GM19455 (cell line): Measurements from ENCODE around the gene COMMD4.
"Not testable (repeated sequence)": the region's sequence is repeated elsewhere in the genome, so short reads cannot be mapped to it uniquely, and the experiment has no call there.

Experiments
- ATAC-seq: cut with Tn5 transposase; IDR thresholded peaks from one replicate; pipeline ENCODE4 v1.9.1; 2021; ENCODE audit not compliant: unreplicated experiment

Gene COMMD4

DNA sequence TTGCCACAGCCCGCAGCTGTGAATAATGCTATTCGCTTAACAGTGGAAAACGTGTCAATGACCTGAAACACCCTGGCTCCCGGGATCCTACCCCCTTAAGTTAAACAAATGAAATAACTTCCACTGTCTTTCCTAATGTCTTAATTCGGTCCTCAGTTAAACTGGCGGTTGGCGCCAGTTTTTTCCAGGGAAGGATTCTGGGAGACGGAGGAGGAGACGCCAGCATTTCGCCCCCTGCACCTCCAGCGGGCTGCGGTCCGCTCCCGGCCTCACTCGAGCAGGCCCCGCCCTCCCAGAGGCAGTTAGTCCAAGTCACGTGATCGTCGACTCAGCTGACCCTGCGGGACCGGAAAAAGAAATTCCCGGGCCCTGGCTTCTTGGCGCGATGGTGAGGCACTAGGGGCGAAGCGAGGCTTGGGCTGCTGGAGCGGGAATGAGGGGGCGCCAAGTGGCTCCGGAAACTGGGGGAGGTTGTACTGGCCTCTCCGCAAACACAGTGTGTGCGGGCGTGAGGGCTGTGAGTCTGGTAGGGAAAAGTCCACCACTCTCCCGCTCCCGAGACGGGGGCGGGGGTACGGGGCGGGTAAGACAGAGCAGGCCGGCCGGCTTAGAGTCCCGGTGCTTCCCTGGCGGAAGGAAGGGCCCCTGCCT, at the start of gene COMMD4:
TSS of gene COMMD4 (plus strand) at position 359 of the 651 bp plus-strand sequence. CDS start at position 386, 27 bp downstream.
- peak; percentile 64 for ATAC-seq

DNA sequence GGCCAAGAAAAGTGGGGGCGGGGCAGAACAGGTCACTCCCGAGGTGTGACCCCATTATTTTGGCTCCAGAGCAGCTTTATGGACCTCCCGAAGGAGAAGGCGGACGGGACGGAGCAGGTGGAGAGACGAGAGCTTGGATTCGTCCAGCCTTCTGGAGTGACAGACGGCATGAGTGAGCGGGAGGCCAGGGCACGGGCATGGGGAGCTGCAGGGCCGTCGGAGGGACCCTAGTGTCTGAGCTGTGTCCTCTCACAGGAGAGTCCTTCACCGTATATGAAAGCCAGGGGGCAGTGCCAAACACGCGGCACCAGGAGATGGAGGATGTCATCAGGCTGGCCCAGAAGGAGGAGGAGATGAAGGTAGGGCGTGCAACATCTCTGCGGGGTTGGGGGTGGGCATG, 42.2 kb upstream of the COMMD4 start:
- not testable (repeated sequence) for ATAC-seq

DNA sequence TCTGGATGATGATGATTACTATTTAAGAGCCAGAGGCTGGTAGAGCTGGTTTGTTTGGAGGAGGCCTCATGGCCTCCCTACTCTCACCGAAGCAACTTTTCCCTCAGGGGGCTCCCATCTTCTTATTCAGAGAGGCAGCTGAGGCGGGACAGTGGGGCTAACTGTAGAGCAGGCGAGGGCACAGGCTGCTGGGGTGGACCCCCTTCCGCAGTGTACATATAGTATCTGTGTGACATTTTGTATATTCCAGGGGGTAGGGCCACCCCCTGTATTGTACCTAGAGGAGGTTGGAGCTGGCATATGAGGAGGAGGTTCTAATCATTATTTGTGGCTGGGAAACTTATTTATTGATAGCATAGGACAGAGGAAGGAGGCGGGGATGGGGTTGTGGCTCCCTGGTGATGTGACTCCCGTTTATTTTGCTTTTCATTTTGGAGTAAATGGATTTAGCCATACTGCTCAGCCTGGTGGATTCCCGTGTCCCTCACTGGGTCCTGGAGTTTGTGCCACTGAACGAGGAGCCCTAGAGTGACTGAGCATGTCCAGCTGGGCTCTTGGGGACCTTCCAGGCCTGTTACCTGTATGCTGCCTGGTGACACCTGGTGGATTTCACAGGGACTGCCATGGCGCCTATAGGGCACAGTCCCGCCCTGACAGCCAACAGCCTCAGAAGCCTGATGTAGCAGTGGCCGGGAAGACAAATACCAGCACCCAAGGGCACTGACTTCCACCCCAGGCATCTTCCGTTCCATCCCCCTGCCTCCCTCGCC, 37.1 kb upstream of the COMMD4 start:
- ATAC-seq = peak; percentile 64

DNA sequence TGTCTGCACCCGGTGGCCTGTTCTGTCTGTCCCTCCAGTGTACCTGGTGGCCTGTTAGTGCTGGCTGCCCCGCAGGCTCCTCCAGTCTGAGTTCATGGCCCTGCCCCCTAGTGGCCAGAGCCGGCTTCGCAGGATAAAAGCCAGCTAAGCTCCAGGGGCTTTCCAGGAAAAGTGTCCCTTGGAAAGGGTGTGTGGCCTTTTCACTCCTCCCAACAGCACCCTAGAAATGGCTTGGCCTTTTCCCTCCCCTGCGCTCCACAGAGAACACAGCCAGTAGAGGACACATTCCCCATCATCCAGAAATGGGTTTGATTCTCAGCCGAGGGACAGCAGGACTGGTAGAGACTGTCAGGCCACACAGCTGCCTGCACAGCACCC, 36.6 kb upstream of the COMMD4 start:
- peak; percentile 55 for ATAC-seq

DNA sequence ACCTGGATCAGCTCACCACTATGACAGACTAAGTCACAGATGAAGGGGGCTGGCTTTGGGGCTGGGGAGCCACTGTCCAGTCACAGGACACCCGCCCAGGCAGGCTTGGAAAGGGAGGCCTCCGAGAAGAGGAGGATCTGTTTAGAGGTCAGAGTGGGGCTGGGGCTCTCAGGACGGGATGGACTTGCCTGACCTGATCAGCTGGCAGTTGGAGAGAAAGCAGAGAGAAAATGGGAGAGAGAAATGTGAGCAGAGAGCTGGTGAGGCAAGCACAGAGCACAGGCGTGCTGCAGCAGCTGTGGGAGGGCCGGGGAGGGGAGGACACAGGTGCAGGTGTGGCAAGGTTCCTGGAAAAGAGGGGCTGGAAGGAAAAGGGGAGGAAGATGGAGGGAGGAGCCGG, 35.8 kb upstream of the COMMD4 start:
- not testable (repeated sequence) for ATAC-seq

DNA sequence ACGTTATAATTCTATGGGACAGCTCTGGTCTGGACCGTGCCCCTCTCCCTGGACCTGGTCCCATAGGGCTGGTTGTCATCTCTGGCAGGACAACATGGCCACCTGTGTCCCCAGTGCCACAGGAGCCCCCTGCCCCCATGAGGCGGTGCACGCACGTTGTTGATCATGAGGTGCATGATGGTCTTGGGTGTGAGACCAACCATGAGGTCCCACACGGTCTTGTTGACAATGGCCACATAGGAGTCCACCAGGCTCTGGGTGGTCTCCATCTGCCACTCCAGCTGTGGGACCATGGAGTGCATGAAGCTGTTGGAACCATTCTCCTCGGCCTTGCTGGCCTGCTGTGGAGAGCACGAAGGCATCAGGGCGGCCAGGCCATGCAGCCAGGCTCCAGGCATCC, 33.5 kb upstream of the COMMD4 start:
- ATAC-seq = no peak

DNA sequence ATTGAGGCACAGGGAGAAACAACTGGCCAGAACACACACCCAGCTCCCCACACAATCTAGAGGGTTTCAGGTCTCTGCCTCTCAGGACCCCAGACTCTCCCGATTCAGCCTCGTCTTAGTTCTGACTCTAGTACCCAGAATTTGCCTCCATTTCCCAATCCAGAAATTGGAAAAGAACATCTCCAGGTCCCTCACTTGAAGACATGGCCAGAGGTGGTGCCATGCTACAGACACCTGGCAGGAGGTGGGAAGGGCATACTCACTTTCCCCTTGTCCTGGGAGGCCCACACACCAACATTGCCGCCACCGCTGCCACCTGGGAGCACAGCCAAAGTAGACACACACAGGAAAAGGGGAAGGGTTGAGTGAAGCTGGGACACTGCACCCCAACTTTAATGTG, 33.1 kb upstream of the COMMD4 start:
- not testable (repeated sequence) for ATAC-seq

DNA sequence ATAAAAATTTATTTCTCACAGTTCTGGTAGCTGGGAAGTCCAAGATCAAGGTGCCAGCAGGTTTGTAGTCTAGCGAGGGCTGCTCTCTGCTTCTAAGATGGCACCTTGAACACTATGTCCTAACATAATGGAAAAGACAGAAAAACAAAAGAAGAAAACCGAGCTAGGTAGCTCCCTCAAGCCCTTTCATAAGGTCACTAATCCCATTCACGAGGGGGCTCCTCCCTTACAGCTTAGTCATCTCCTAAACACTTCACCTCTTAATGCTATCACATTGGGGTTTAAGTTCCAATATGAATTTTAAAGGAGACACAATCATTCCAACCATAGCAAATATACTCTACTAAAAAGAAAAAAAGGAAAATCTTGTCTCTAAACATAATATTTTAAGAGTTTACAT, 29.7 kb upstream of the COMMD4 start:
- no peak for ATAC-seq

DNA sequence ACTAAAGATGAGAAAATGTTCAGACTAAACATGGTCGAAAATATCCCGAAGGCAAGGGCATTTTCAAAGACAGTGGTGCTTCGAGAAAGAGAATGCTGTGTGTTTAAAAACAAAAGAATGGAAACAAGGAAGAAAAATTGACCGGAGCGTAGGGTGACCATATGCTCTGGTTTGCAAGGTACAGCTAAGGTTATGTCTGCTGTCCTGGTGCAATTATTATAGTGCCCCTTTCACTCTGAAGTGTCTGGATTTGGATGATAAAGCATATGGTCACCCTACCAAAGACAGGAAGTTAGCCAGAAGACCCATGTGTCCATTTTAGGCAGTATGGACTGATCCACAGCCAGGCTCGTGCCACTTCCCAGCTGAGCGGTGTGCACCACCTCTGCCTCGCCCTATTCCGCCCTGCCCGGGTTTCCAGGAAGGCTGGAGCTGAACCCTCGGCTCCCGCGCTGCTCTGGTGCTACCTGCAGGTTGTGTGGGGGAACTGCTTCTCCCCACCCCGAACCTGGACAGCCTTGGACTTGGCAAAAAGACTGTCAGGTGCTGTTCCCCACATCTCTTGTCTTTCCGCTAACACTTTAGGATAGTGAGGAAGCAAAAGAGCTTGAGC, 28.0 kb upstream of the COMMD4 start:
- ATAC-seq = no peak

DNA sequence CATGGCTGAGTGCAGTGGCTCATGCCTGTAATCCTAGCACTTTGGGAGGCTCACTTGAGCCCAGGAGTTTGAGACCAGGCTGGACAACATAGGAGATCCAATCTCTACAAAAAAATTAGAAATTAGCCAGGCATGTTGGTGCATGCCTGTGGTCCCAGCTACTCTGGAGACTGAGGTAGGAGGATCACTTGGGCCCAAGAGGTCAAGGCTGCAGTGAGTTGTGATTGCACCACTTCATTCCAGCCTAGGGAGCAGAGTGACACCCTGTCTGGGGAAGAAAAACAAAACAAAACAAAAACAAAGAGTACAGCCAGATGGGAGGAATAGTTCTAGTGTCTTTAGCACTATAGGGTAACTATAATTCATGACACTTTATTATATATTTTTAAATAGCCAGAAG, 26.2 kb upstream of the COMMD4 start:
- no peak for ATAC-seq

DNA sequence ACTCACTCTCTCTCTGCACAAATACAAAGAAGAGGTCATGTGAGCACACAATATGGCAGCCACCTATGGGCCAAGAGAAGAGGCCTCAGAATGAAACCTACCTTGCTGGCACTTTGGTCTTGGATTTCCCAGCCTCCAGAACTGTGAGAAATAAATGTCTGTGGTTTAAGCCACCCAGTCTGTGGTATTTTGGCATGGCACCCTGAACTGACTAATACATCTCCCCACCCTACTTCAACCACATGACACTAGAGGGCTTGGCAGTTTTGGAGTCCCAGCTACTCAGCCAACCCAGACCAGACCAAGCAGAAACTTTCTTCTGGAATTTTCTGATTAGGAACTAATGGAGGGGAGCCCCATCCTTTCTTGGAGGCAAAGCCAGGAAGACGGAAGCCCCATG, 23.3 kb upstream of the COMMD4 start:
- ATAC-seq = not testable (repeated sequence)

DNA sequence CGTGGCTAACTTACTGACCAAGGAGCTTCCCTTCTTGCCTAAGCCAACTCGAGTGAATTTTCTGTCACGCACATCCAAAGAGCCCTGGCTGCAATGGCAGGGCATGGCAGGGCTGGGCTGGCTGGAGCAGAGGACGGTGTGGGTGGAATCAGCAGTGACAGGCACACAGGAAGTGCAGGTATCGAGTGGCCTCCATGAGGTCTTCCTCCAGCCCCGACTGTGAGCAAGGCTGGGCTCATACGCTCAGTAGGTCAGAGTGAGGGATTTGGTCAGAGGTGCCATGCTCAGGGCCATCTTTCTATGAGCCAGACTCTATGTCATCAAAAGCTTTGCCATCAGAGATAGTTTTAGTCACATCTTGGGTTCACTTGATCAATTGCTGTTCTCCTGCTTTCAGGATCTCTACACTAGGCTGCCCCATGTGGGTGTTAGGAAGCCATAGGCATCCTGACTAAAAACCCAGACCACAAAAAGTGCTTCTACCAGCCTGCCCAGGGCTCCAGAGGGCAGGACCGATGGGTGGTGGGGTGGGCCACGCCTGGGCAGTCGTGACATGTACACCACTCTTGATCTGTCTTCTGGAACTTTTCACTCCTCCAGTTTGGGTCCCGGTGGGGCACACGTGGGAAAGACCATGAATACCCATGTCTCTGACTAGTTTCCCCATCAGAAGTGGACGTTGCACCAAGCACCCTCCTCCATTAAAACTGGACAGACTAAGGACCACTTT, 22.6 kb upstream of the COMMD4 start:
- ATAC-seq = no peak

DNA sequence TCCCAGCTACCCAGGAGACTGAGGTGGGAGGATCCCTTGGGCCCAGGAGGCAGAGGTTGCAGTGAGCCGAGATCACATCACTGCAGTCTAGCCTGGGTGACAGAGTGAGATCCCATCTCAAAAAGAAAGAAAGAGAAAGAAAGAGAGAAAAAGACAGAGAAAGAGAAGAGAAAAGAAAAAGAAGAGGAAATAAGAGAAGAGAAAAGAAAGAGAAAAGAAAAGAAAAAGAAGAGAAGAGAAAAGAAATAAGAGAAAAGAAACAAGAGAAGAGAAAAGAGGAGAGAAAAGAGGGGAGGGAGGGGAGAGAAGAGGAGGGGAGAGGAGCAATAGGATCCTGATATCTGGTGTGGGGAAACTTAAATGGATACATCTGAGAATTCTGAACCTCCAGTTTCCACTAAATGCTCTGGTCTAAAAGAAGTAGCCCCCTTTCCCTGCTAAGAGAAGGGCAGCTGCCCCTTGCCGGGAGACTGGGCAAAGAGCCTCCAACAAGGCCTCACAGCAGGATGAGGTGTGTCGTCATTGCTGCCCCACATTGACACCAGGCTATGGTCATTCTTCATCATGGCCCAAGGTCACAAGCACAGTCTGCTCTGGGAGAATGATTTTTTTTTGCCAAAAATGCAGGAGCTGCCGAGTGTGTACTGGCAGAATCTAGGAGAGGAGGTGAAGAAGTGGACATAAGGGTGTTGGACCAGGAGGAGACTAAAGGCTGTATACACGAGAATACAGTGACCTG, 21.1 kb upstream of the COMMD4 start:
- ATAC-seq = no peak

DNA sequence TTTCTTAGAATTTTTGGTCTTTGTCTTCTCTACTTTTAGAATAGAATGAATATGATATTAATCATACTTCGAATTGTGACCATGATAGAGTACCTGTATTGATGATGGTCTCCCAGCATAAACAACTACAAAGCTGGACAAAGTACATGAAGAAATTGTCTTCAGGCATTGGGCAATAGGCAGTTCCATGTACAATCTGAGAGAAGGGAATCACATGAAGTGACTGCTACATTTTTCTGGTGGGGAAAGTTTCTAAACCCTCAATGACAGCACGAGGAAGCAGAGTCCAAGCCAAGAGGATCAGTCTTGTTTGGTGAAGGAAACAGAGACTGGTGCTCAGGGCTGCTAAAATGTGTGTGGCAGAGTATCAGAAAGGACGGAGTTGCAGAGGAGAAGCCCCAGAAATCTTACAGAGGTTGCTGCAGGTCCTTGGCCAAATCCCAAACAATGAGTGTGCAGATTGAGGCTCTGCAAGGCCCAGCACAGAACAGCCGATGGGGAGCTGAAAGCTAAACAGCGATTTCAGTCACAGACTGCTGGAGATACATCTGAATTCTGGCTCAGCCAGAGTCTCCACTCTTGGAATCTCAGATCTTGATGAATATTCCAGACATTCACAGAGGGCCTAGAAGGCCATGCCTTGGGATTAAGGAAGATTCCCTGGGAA, 16.5 kb upstream of the COMMD4 start:
- not testable (repeated sequence) for ATAC-seq

DNA sequence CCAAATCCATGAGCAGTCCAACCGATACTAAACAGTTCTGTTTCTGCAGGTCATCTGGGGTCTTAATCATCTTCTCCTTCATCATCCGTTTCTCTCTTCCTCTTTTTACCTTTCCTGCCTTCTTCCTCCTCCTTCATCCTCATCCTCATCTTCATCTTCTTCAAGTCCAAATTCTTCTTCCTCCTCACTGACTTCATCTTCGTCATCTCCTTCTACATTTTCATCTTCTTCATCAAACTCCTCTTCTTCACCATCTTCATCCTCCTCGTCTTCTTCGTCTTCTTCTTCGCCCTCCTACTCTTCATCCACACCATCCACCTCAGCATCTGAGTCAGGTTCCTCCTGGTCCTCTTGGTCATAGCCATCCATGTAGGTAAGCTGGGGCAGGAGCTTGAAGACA, 14.2 kb upstream of the COMMD4 start:
- no peak for ATAC-seq

DNA sequence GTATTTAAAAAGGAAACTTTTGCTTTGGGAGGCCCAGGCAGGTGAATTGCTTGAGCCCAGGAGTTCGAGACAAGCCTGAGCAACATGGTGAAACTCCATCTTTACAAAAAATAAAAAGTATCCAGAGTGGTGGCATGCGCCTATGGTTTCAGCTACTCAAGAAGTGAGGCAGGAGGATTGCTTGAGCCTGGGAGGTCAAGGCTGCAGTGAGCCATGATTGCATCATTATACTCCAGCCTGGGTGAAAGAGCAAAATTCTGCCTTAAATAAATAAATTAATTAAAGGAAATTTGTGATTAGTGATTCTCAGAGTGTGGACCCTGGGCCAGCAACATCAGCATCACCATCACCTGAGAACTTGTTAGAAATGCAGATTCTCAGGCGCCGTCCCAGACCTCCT, 9.9 kb upstream of the COMMD4 start:
- no peak for ATAC-seq

DNA sequence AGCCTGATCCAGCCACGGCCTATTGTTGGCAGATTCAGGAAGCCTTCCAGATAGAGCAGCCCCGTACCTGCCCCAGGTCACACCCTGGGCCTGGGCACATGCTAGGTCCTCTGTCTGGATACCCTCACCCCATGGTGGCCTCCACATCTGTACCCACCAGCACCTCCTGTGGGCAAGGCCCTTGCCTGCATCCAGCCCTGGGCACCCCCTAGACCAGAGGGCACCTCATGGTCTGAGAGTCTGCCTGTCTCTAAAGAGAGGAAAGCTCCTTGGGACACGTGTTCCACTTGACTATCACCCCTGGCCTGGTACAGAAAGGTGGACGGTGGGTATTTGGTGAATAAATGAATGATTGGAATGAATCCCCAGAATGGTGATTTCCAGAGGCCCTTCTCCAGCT, 8.9 kb upstream of the COMMD4 start:
- no peak for ATAC-seq

DNA sequence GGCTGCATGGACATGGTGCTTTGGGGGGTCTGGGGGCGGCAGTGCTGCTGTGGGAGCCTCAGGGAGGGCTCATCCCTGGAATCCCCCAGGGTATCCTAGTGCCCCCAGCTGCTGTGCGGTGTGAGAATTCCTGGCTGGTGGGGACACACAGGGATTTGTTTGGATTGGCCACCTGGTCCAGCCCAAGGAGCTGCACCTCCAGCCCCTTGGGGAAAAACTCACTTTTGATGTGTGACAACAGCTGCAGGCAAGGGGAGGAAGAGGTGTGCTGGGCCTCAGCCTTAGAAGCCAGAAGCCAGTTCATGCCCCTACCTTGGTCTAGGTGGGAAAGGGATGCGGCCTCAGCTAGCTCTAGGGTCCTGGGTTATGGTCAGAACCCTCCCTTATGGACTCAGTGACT, 8.4 kb upstream of the COMMD4 start:
- no peak for ATAC-seq

DNA sequence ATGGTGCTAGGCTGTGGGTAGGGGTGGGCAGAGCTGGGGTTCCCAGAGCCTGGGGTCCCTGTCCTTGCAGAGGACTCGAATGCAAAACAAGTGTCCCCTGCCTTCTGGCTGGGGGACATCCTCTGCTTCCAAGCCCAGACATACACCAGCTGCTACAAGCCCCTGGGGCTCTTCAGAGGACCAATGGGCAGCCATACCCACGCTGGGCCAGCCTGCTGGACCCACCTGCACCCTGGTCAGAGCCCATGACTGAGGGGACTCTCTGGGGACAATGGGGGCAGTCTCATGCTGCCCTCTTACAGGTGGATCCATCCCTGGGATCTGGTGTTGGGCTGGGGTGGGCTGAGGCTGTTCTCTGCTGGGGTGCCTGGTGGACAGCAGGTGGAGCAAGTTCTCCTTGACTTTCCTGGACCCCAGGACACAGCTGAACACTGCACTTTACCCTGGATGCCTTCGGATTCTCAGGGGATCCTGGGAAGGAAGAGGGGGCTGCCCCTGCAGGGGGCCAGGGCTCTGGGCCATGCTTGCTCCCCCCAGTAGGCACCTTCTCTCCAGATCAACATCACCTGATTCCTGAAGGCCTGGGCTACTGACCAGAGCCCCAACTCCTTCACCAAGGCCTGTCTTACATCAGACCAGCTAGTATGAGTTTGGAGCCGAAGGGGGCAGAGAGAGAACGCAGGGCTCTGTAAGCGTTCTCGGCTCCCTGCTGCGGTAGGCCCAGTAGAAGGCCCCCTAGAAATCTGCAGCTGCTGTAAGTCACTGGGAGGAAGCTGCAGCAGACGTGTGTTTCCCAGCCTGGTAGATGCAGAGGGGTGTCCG, 7.2 kb upstream of the COMMD4 start:
- no peak for ATAC-seq

DNA sequence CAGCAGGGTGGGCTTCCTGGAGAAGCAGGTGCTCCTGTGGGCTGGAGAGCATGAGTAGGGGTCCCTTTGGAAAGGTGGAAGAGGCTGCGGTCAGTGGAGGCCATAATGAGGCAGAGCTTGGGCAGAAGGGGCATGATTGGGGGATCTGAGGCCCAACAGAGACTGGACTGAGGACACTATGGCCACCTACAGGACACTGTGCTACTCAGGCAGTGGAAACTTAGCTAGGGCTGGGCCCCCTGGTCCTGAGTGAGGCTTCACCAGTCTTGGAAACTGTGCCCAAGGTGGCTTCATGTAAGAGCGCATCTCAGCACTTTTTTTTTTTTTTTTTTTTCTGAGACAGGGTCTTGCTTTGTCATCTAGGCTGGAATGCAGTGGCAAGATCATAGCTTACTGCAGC, 6.3 kb upstream of the COMMD4 start:
- no peak for ATAC-seq
